IgD-negative memory B cell (primary cell): ENCODE results near the gene RSKR. TPM values are rescaled to one million over a fixed set of nuclear protein-coding genes. Genes with fewer than 3 reads are reported as not detected.
"Not testable (repeated sequence)": the region's sequence is repeated elsewhere in the genome, so short reads cannot be mapped to it uniquely, and the experiment has no call there.

Source experiments
- H3K27ac Mint-ChIP-seq, 3 donors: one replicate each; pipeline ENCODE4 v1.8.0; 2020 to 2022; ENCODE audit warnings: mild to moderate bottlenecking in 3 of 3, mixed read lengths in 3 of 3, moderate library complexity in 1 of 3
- H3K27me3 Mint-ChIP-seq: one replicate; pipeline ENCODE4 v1.8.0; 2021; ENCODE audit warnings: mixed read lengths
- H3K36me3 Mint-ChIP-seq: one replicate; pipeline ENCODE4 v1.8.0; 2020; ENCODE audit warnings: mild to moderate bottlenecking, mixed read lengths
- H3K4me1 Mint-ChIP-seq, 3 donors: one replicate each; pipeline ENCODE4 v1.8.0; 2020 to 2022; ENCODE audit warnings: mixed read lengths in 3 of 3, mild to moderate bottlenecking in 1 of 3
- H3K4me3 Mint-ChIP-seq, 4 donors: one replicate each; pipeline ENCODE4 v1.8.0; 2020 to 2022; ENCODE audit warnings: mild to moderate bottlenecking in 4 of 4, mixed read lengths in 4 of 4, moderate library complexity in 3 of 4
- H3K9me3 Mint-ChIP-seq, 3 donors: one replicate each; pipeline ENCODE4 v1.8.0; 2020 to 2021; ENCODE audit warnings: mixed read lengths in 3 of 3, mild to moderate bottlenecking in 1 of 3
- polyA plus RNA-seq: library from polyadenylated mRNA; unstranded; fragments of 300-500 nt; fragmentation: Illumina TruSeq; gene quantifications from one replicate; pipeline ENCODE4 v1.2.3, GENCODE V29; 2021

The RSKR gene
- polyA plus RNA-seq, 1 donor from 2014 or later: 0.11 TPM

DNA sequence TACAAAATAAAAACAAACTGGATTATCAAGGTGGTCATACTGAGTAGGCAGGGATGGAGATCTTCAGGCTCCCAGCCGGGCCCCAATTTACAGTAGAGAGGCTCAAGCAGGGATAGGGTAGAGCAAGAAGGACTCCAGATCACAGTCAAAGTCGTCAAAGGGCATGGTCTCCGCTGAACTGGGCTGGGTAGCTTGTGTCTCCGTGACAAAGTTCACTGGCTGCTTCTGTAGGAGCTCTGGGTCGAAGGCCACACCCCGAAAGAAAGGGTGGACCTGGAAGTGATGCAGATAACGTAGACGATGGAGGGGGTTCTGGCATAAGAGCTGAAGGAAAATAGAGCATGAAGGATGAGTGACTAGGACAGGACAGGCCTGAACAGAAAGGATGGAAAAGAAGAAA is 3.6 kb downstream of the RSKR start:
- peaks cover 1% of the 10 kb centered on the region for H3K36me3 Mint-ChIP-seq
- no peaks in the 10 kb centered on the region for H3K27me3 Mint-ChIP-seq
- no peaks in the 10 kb centered on the region for H3K9me3 Mint-ChIP-seq
- H3K27ac Mint-ChIP-seq: peak overlapping the region in 2 of 3 donors; percentile 29 to 92
- H3K4me3 Mint-ChIP-seq: peak overlapping the region in 1 of 4 donors; percentile 28
- peaks cover 8 to 19% (median 13%) of the 10 kb centered on the region in 3 donors for H3K4me1 Mint-ChIP-seq

DNA sequence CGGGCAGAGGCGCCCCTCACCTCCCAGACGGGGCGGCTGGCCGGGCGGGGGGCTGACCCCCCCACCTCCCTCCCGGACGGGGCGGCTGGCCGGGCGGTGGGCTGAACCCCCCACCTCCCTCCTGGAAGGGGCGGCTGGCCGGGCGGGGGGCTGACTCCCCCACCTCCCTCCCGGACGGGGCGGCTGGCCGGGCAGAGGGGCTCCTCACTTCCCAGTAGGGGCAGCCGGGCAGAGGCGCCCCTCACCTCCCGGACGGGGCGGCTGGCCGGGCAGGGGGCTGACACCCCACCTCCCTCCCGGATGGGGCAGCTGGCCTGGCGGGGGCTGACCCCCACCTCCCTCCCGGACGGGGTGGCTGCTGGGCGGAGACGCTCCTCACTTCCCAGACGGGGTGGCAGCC is 10.0 kb downstream of the RSKR start:
- peak overlapping the region in 1 of 3 donors; percentile 87 for H3K27ac Mint-ChIP-seq
- not testable (repeated sequence) for H3K36me3 Mint-ChIP-seq, H3K4me1 Mint-ChIP-seq, H3K27me3 Mint-ChIP-seq, H3K4me3 Mint-ChIP-seq, H3K9me3 Mint-ChIP-seq

DNA sequence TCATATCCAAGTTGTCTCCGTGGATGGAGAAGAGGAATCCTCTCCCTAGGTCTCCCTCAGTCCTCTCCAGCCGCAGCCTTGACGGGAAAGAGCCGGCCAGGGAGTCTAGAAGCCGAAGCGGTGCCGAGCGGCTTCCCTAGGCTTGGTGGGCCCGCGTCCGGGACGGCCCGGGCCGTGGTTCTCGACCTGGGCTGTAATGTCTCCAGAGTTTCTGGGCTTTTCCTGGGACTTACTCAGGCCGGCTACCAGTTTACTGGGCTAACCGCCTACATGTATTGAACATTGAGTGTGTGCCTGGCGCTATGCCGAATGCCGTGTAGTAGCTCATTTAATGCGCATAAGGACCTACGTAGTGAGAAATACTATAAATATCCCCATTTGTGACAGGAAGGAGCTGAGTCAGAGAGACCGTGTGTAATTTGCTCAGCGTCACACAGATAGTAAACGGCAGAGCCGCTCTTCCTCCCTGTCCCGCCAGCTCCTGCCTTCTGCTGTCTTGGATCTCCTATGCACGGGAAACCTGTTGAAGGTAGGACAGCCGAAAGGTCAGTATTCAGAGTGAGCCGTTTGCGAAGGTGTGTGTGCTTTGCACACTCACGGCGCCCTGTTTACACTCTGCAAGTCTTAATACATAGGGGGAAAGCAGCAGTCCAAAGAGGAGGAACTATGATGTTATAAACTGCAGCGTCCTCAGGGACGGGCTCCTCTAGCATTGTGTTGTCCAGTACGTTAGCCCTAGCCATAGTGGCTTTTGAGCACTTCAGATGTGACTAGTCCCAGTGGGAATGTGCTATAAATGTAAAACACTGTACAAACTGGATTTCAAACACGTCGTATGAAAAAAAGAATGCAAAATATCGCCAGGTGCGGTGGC is 14.4 kb downstream of the RSKR start:
- Mint-ChIP-seq H3K4me3 (peak overlapping the region; percentile 86 to 98 (median 94)), H3K4me1 (peaks cover 6 to 20% (median 20%) of the 10 kb centered on the region in 3 donors), H3K27me3 (no peaks in the 10 kb centered on the region), H3K36me3 (no peaks in the 10 kb centered on the region), H3K27ac (peak overlapping the region; percentile 92 to 98 (median 93)), H3K9me3 (no peaks in the 10 kb centered on the region)

DNA sequence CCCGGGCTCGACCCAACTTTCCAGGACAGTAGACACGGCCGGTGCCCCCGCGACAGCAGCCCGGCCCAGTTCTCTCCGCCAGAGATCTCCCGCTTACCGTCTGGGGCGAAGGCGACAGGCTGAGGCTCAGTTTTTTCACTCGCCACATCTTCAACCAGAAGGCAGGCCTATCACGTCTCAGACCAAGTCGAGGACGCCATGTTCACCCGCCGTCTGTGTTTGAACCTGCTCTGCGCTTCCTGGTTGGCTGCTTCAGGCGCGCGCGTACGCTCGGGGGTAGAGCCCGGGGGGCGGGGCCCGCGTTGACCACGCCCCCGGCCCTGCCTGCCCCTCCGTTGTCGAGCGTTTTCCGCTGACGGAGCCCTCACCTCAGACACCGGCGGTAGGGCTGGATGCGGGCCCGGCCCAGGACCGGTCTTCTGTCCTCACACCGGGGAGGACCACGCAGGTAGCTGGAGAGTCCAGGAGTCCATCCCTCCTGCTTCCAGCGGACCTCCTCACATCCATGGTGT is 15.1 kb downstream of the RSKR start, which contains the start of gene SPAG5:
Gene SPAG5, minus strand, starts transcription at position 227 of the 512 bp plus-strand sequence. Its CDS starts 79 bp downstream, at position 148.
- H3K4me3 Mint-ChIP-seq: peak within 1 kb of the TSS; percentile 86 to 98 (median 94)
- peaks cover 6 to 20% (median 20%) of the 10 kb centered on the region in 3 donors for H3K4me1 Mint-ChIP-seq
- H3K36me3 Mint-ChIP-seq: no peaks in the 10 kb centered on the region
- no peaks in the 10 kb centered on the region for H3K9me3 Mint-ChIP-seq
- H3K27ac Mint-ChIP-seq: peak within 1 kb of the TSS; percentile 92 to 98 (median 93)
- H3K27me3 Mint-ChIP-seq: no peaks in the 10 kb centered on the region

DNA sequence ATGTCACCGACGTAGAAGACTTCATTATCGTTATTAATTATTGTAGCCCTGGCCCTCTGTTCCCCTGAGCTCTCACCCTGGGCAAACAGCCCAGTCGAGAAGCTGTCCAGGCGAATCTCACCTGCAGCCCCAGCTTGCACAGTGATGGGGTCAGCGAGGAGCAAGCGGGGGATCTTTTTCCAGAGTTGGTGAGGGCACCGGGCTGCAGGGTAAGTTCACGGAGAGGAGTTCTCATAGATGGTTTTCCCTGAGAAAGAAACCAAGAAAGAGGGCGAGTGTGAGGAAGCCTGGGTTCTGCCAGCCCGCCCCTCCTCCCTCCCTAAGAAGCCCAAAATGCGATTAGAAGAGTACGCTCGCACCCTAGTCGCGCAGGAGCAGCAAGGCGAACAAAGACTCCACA is 15.6 kb downstream of the RSKR start:
- Mint-ChIP-seq H3K9me3 (no peaks in the 10 kb centered on the region), H3K4me1 (peaks cover 6 to 20% (median 20%) of the 10 kb centered on the region in 3 donors), H3K4me3 (peak overlapping the region; percentile 86 to 98 (median 94)), H3K27me3 (no peaks in the 10 kb centered on the region), H3K36me3 (no peaks in the 10 kb centered on the region), H3K27ac (peak overlapping the region; percentile 92 to 98 (median 93))

- Mint-ChIP-seq H3K4me1 (peaks cover 6 to 20% (median 20%) of the 10 kb centered on the region in 3 donors), H3K36me3 (no peaks in the 10 kb centered on the region), H3K27ac (peak overlapping the region in 1 of 3 donors; percentile 92), H3K27me3 (no peaks in the 10 kb centered on the region), H3K9me3 (no peaks in the 10 kb centered on the region), H3K4me3 (peak overlapping the region; percentile 86 to 98 (median 94))
Measured at GRCh38 chr17:28597606-28598383, 16.2 kb downstream of the RSKR start.

- H3K4me3 Mint-ChIP-seq: no peak overlapping the region
- H3K9me3 Mint-ChIP-seq: no peaks in the 10 kb centered on the region
- H3K36me3 Mint-ChIP-seq: peaks cover 3% of the 10 kb centered on the region
- no peaks in the 10 kb centered on the region for H3K27me3 Mint-ChIP-seq
- peaks cover 0 to under 1% (median under 1%) of the 10 kb centered on the region in 3 donors for H3K4me1 Mint-ChIP-seq
- H3K27ac Mint-ChIP-seq: no peak overlapping the region
Measured at GRCh38 chr17:28592260-28592659, 21.7 kb downstream of the RSKR start.

DNA sequence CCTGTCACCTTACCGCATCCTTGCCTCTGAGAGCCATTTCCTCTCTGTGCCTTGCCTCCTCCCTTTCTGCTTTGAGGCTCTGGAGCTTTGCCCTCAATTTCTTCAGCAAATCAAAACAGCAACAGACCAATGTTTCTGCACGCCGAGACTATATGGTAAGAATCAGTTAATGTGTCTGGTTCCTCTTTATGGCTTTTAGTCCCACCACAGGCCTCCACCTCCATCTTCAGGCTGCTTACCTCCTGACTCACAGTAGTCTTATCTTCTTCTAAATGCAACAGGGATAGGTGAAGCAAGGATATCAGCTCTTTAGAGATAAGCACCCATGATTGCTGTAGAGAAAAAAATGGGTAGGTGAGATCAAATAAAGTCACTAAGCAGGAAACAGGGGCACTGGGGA is 28.1 kb downstream of the RSKR start:
- Mint-ChIP-seq H3K27me3 (no peaks in the 10 kb centered on the region), H3K4me3 (no peak overlapping the region), H3K36me3 (peaks cover 5% of the 10 kb centered on the region), H3K4me1 (no peaks in the 10 kb centered on the region), H3K9me3 (no peaks in the 10 kb centered on the region), H3K27ac (no peak overlapping the region)

DNA sequence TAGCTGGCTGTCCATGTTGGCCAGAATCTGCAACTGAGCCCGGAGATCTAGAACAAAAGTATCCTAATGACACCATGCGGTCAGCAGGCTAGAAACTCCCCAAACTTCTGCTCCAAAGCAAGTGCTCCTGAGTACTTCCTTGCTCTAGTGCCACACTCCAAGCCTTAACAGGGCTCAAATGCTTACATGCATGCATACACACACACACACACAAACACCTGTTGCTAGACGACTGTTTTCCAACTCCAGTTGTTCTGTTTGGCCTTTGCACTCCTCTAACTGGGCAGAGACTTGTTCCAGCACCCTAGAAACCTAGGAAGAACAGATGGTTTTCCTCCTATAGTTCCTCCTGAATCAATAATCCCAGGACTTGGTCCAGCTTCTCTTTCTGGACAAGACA is 29.6 kb downstream of the RSKR start:
- H3K4me3 Mint-ChIP-seq: no peak overlapping the region
- no peaks in the 10 kb centered on the region for H3K9me3 Mint-ChIP-seq
- peaks cover 5% of the 10 kb centered on the region for H3K36me3 Mint-ChIP-seq
- H3K4me1 Mint-ChIP-seq: no peaks in the 10 kb centered on the region
- no peak overlapping the region for H3K27ac Mint-ChIP-seq
- no peaks in the 10 kb centered on the region for H3K27me3 Mint-ChIP-seq

DNA sequence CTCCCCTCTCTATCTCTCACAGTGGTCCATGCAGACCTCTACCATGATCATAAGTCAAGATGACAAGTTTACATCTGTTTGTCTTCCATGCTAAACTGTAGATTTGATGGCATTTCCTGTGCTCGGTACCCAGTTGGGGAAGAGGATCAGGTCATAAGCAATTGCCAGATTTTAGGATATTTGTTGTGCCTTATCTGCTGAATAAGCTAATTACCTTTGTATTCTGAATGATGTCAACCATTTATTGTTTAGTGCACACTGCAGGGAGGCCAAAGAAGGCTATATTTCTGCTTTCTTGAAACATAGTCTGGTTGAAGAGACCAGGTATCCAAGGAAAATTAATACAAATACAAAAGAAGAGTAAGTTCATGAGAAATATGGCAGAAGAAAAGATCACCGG is 31.5 kb downstream of the RSKR start:
- H3K9me3 Mint-ChIP-seq: no peaks in the 10 kb centered on the region
- no peak overlapping the region for H3K27ac Mint-ChIP-seq
- no peak overlapping the region for H3K4me3 Mint-ChIP-seq
- peaks cover 1% of the 10 kb centered on the region for H3K36me3 Mint-ChIP-seq
- H3K4me1 Mint-ChIP-seq: no peaks in the 10 kb centered on the region
- H3K27me3 Mint-ChIP-seq: no peaks in the 10 kb centered on the region

- Mint-ChIP-seq H3K4me1 (peaks cover 6 to 9% (median 7%) of the 10 kb centered on the region in 3 donors), H3K9me3 (no peaks in the 10 kb centered on the region), H3K27ac (peak overlapping the region in 1 of 3 donors; percentile 48), H3K4me3 (peak overlapping the region in 1 of 4 donors; percentile 2), H3K27me3 (no peaks in the 10 kb centered on the region), H3K36me3 (no peaks in the 10 kb centered on the region)
Measured at GRCh38 chr17:28580959-28581358, 33.0 kb downstream of the RSKR start.

DNA sequence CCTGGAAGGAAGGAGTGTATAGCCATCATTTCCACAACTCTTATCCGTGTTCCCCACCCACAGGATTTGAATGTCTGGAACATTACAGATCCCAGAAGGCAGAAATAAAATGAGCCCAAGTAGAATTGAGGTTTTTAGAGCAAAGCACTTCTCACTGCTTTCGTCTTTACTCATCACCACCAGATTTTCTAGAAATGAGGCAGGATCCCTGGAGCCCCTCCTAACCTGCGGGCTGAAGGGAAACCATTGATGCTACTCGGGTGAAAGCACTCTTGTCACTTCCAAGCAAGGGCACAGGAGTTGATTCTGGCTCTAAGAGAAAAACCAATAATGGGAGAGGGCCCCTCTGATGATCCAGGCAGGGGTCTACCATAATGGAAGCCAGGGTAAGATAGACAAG is 34.5 kb downstream of the RSKR start:
- H3K4me3 Mint-ChIP-seq: no peak overlapping the region
- H3K36me3 Mint-ChIP-seq: no peaks in the 10 kb centered on the region
- H3K4me1 Mint-ChIP-seq: peaks cover 6 to 10% (median 9%) of the 10 kb centered on the region in 3 donors
- no peaks in the 10 kb centered on the region for H3K27me3 Mint-ChIP-seq
- H3K27ac Mint-ChIP-seq: no peak overlapping the region
- H3K9me3 Mint-ChIP-seq: no peaks in the 10 kb centered on the region

- peak overlapping the region in 1 of 4 donors; percentile 54 for H3K4me3 Mint-ChIP-seq
Measured at GRCh38 chr17:28578246-28579195, 35.5 kb downstream of the RSKR start.

GRCh38 chr17:28577466-28577824 is 36.5 kb downstream of the RSKR start:
- H3K36me3 Mint-ChIP-seq: no peaks in the 10 kb centered on the region
- no peaks in the 10 kb centered on the region for H3K9me3 Mint-ChIP-seq
- no peak overlapping the region for H3K27ac Mint-ChIP-seq
- H3K4me1 Mint-ChIP-seq: peaks cover 9 to 12% (median 10%) of the 10 kb centered on the region in 3 donors
- H3K27me3 Mint-ChIP-seq: no peaks in the 10 kb centered on the region
- peak overlapping the region in 1 of 4 donors; percentile 96 for H3K4me3 Mint-ChIP-seq

More at GRCh38 chr17:28578246-28579195, 35.5 kb downstream of the RSKR start:
- Mint-ChIP-seq H3K36me3 (no peaks in the 10 kb centered on the region), H3K9me3 (no peaks in the 10 kb centered on the region), H3K4me1 (peaks cover 6 to 10% (median 9%) of the 10 kb centered on the region in 3 donors), H3K27ac (no peak overlapping the region), H3K27me3 (no peaks in the 10 kb centered on the region)
